SK-N-SH (cell line): ENCODE results near the gene IMPG1. TPM values are rescaled to one million over a fixed set of nuclear protein-coding genes. Genes with fewer than 3 reads are reported as not detected.

Experiments
- CTCF ChIA-PET: fragments of 300-600, 350-600 bp; formaldehyde crosslinking; extraction: SDS; loops from one replicate; lab custom pipeline; 2021; lab: Yijun Ruan, JAX
- POLR2A ChIA-PET: fragments of 350-600 bp; sonication (Branson Sonifier 250); formaldehyde crosslinking; extraction: SDS; loops from one replicate; lab custom pipeline; 2020; ENCODE audit warnings: antibody characterized with exemption, inconsistent platforms; lab: Yijun Ruan, JAX
- DNase-seq: peaks from one replicate; pipeline ENCODE4 v3.0.0; 2012
- H2AFZ ChIP-seq: fragments of 200-600 bp; sonication (generic); 2 replicates; pipeline ENCODE4 v1.8.1; 2016; ENCODE audit warnings: antibody characterized with exemption, mild to moderate bottlenecking, low read depth
- H3F3A ChIP-seq: fragments of 200-600 bp; sonication (generic); replicated peaks from 2 replicates; pipeline ENCODE3; 2016; ENCODE audit warnings: antibody characterized with exemption, mild to moderate bottlenecking; ENCODE audit not compliant: insufficient read depth
- H3K27ac ChIP-seq, 2 experiments: fragments of 200-500 bp in 1 of 2; fragments of 200-600 bp in 1 of 2; sonication (Bioruptor generic) in 1 of 2; sonication (generic), shearing (Covaris generic) in 1 of 2; 2 replicates each; pipeline versions ENCODE4 v1.5.1 to v1.6.1; 2014 to 2016; ENCODE audit warnings: low read depth in 2 of 2, inconsistent platforms in 1 of 2, low read length in 1 of 2, mild to moderate bottlenecking in 1 of 2, mixed read lengths in 1 of 2
- H3K27me3 ChIP-seq: fragments of 200-600 bp; sonication (generic), shearing (Covaris generic); 2 replicates; pipeline ENCODE4 v1.6.1; 2016; ENCODE audit warnings: mixed run types; ENCODE audit not compliant: insufficient read depth
- H3K36me3 ChIP-seq, 2 experiments: fragments of 200-500 bp in 1 of 2; fragments of 200-600 bp in 1 of 2; sonication (Bioruptor generic) in 1 of 2; sonication (generic) in 1 of 2; replicated peaks in 1 of 2; 2 replicates each; pipeline versions ENCODE3 to v1.5.1; 2014 to 2016; ENCODE audit warnings: low read length in 1 of 2, mild to moderate bottlenecking in 1 of 2; ENCODE audit not compliant: insufficient read depth in 2 of 2, control insufficient read depth in 1 of 2
- H3K4me1 ChIP-seq, 2 experiments: fragments of 200-500 bp in 1 of 2; fragments of 200-600 bp in 1 of 2; sonication (Bioruptor generic) in 1 of 2; sonication (generic), shearing (Covaris generic) in 1 of 2; 2 replicates each; pipeline versions ENCODE4 v1.5.1 to v1.6.1; 2014 to 2016; ENCODE audit warnings: low read depth in 1 of 2, low read length in 1 of 2, mixed run types in 1 of 2; ENCODE audit not compliant: insufficient read depth in 2 of 2, control insufficient read depth in 1 of 2
- H3K4me2 ChIP-seq: fragments of 200-600 bp; sonication (generic), shearing (Covaris generic); 2 replicates; pipeline ENCODE4 v1.6.1; 2017; ENCODE audit warnings: mixed run types
- H3K4me3 ChIP-seq, 2 experiments: fragments of 200-500 bp in 1 of 2; fragments of 200-600 bp in 1 of 2; sonication (Bioruptor generic) in 1 of 2; sonication (generic), shearing (Covaris generic) in 1 of 2; 2 replicates each; pipeline versions ENCODE4 v1.5.1 to v1.8.1; 2014 to 2016; ENCODE audit warnings: low read depth in 2 of 2, inconsistent platforms in 1 of 2, low read length in 1 of 2, mild to moderate bottlenecking in 1 of 2, mixed read lengths in 1 of 2, moderate library complexity in 1 of 2
- H3K79me2 ChIP-seq: fragments of 200-600 bp; sonication (generic); 2 replicates; pipeline ENCODE4 v1.8.1; 2017; ENCODE audit warnings: mild to moderate bottlenecking; ENCODE audit not compliant: insufficient read depth
- H3K9ac ChIP-seq: fragments of 200-600 bp; sonication (generic); 2 replicates; pipeline ENCODE4 v1.6.1; 2017; ENCODE audit warnings: mixed run types
- H3K9me2 ChIP-seq: fragments of 200-600 bp; sonication (generic); 2 replicates; pipeline ENCODE4 v1.6.1; 2017; ENCODE audit warnings: mixed run types
- H3K9me3 ChIP-seq: fragments of 200-600 bp; sonication (generic); 2 replicates; pipeline ENCODE4 v1.6.1; 2017; ENCODE audit warnings: mixed run types, mild to moderate bottlenecking, moderate library complexity
- H4K20me1 ChIP-seq: fragments of 200-600 bp; sonication (generic); 2 replicates; pipeline ENCODE4 v1.6.1; 2017; ENCODE audit warnings: mild to moderate bottlenecking, mixed run types; ENCODE audit not compliant: insufficient read depth
- CHD2 ChIP-seq: fragments of 150-350 bp; IDR thresholded peaks from 2 replicates; pipeline ENCODE4 v1.6.1; 2018; ENCODE audit warnings: low read length; ENCODE audit not compliant: partially characterized antibody
- CTCF ChIP-seq: fragments of 200-600 bp; sonication (generic); IDR thresholded peaks from 2 replicates; pipeline ENCODE4 v1.6.1; 2017; ENCODE audit warnings: antibody characterized with exemption, mild to moderate bottlenecking, moderate library complexity
- ELF1 ChIP-seq: IDR thresholded peaks from 2 replicates; pipeline ENCODE4 v1.4.0; 2012
- EP300 ChIP-seq, 2 experiments: IDR thresholded peaks; 2 replicates each; pipeline versions ENCODE4 v1.4.0 to v1.6.1; 2012; ENCODE audit warnings: borderline replicate concordance in 1 of 2, low read depth in 1 of 2, low read length in 1 of 2
- FOSL2 ChIP-seq: IDR thresholded peaks from 2 replicates; pipeline ENCODE4 v1.4.0; 2012; ENCODE audit warnings: low read depth, mild to moderate bottlenecking, moderate library complexity, borderline replicate concordance
- FOXJ3 ChIP-seq: sonication (generic); formaldehyde crosslinking; IDR thresholded peaks from 2 replicates; pipeline ENCODE4 v1.5.1; 2020; ENCODE audit warnings: mild to moderate bottlenecking, missing genetic modification reagents
- FOXM1 ChIP-seq: IDR thresholded peaks from 2 replicates; pipeline ENCODE4 v1.4.0; 2012; ENCODE audit warnings: low read depth, mild to moderate bottlenecking
- MEF2A ChIP-seq: IDR thresholded peaks from 2 replicates; pipeline ENCODE4 v1.4.0; 2012; ENCODE audit warnings: low read depth, borderline replicate concordance
- PBX3 ChIP-seq: IDR thresholded peaks from 2 replicates; pipeline ENCODE4; 2012
- REST ChIP-seq: IDR thresholded peaks from 2 replicates; pipeline ENCODE4 v1.6.1; 2012; ENCODE audit warnings: mild to moderate bottlenecking, low read depth, low read length, moderate library complexity
- TAF1 ChIP-seq: IDR thresholded peaks from 2 replicates; pipeline ENCODE4 v1.6.1; 2012; ENCODE audit warnings: low read depth, mild to moderate bottlenecking, low read length, moderate library complexity, borderline replicate concordance
- USF2 ChIP-seq: fragments of 150-350 bp; IDR thresholded peaks from 2 replicates; pipeline ENCODE4 v1.6.1; 2017; ENCODE audit warnings: antibody characterized with exemption, low read length, low read depth, borderline replicate concordance
- YY1 ChIP-seq: IDR thresholded peaks from 2 replicates; pipeline ENCODE4 v1.4.0; 2012; ENCODE audit warnings: low read depth, mild to moderate bottlenecking
- WGBS: methylation state at CpG from one replicate; pipeline ENCODE4 v1.1.6; 2017; ENCODE audit warnings: low lambda C conversion rate; 5-methylcytosine and 5-hydroxymethylcytosine counted together
- polyA plus RNA-seq, 3 experiments: library from polyadenylated mRNA; depleted of rRNA; stranded (reverse); fragments of >200 nt; gene quantifications; 2 replicates each; pipeline ENCODE4 v1.2.3, GENCODE V29; 2012

The IMPG1 gene
- polyA plus RNA-seq, 1 of the 3 experiments (the other 2 are of a cell fraction) = not detected

GRCh38 chr6:75922226-75922625, 150.2 kb downstream of the IMPG1 start:
- no peak for DNase-seq
- H3K4me1 ChIP-seq = no peaks in the 10 kb centered on the region

GRCh38 chr6:75913040-75913439, 159.4 kb downstream of the IMPG1 start:
- Histone ChIP-seq H3K4me2 (no peak overlapping the region), H3K4me3 (no peak overlapping the region), H3F3A (no peaks in the 10 kb centered on the region), H4K20me1 (no peaks in the 10 kb centered on the region), H3K9ac (no peak overlapping the region), H3K27me3 (no peaks in the 10 kb centered on the region), H3K9me3 (no peaks in the 10 kb centered on the region), H3K36me3 (peaks cover 6 to 12% of the 10 kb centered on the region in 2 experiments), H2AFZ (no peak overlapping the region), H3K79me2 (no peaks in the 10 kb centered on the region), H3K4me1 (peaks cover 0 to 4% of the 10 kb centered on the region in 2 experiments; a peak in 2 of 4 replicates), H3K9me2 (peaks cover 6% of the 10 kb centered on the region; the same call in 1 of the 2 replicates), H3K27ac (no peak overlapping the region)
- no peak for DNase-seq
- ChIA-PET POLR2A (no interaction called here), CTCF (interaction anchor here (1.6 to 8.4 kb wide), 2 partner anchors 20 to 22 kb away, joined by 4 to 58 read pairs; no protein-coding TSS in a partner anchor)
- no peak for TF ChIP-seq MEF2A
- TF ChIP-seq CHD2 = no peak
- no peak for TF ChIP-seq REST

More at GRCh38 chr6:75922226-75922625, 150.2 kb downstream of the IMPG1 start:
- H3K9me2 ChIP-seq = no peaks in the 10 kb centered on the region
- H3K79me2 ChIP-seq = no peaks in the 10 kb centered on the region
- no peaks in the 10 kb centered on the region for H3K9me3 ChIP-seq
- H2AFZ ChIP-seq = no peak overlapping the region
- ChIA-PET CTCF (interaction anchor here (1.3 kb wide), 1 partner anchor 13 kb away, joined by 3 read pairs; no protein-coding TSS in a partner anchor), POLR2A (no interaction called here)
- H3K4me2 ChIP-seq = no peak overlapping the region
- H3K9ac ChIP-seq = no peak overlapping the region
- no peak for TF ChIP-seq TAF1
- TF ChIP-seq FOSL2 = peak; percentile 20; the same call in 1 of the 2 replicates
- no peak for TF ChIP-seq FOXJ3 (CRISPR knock-in tag)
- H3F3A ChIP-seq = no peaks in the 10 kb centered on the region
- H3K27ac ChIP-seq = no peak overlapping the region
- no peaks in the 10 kb centered on the region for H3K36me3 ChIP-seq
- H3K4me3 ChIP-seq = no peak overlapping the region
- H4K20me1 ChIP-seq = no peaks in the 10 kb centered on the region
- no peaks in the 10 kb centered on the region for H3K27me3 ChIP-seq

- CTCF ChIA-PET = interaction anchor here (1.9 to 8.4 kb wide), 2 partner anchors 14 to 27 kb away, joined by 5 to 58 read pairs; no protein-coding TSS in a partner anchor
- TF ChIP-seq YY1 = no peak
- TF ChIP-seq EP300 (IDR thresholded peaks at IDR 0.05; ENCODE audit: borderline replicate concordance in 1 of 2, low read depth in 1 of 2, low read length in 1 of 2) = no peak
- no peak for TF ChIP-seq FOXM1
- TF ChIP-seq PBX3 = no peak
- TF ChIP-seq CTCF = no peak
- no peak for TF ChIP-seq ELF1
- no peak for TF ChIP-seq USF2
Measured at GRCh38 chr6:75907444-75907843, 165.0 kb downstream of the IMPG1 start.

More at GRCh38 chr6:75907444-75907843, 165.0 kb downstream of the IMPG1 start:
- no peak overlapping the region for H2AFZ ChIP-seq
- no peak overlapping the region for H3K4me2 ChIP-seq
- DNase-seq = no peak
- no peaks in the 10 kb centered on the region for H3K4me1 ChIP-seq
- no peaks in the 10 kb centered on the region for H4K20me1 ChIP-seq
- POLR2A ChIA-PET = no interaction called here
- H3K27ac ChIP-seq = no peak overlapping the region
- no peaks in the 10 kb centered on the region for H3F3A ChIP-seq
- no peaks in the 10 kb centered on the region for H3K27me3 ChIP-seq
- 90% methylated on average over 2 of the region's 2 CpGs for WGBS
- H3K36me3 ChIP-seq = peaks cover 0 to 4% of the 10 kb centered on the region in 2 experiments
- H3K9ac ChIP-seq = no peak overlapping the region
- no peaks in the 10 kb centered on the region for H3K9me3 ChIP-seq
- H3K4me3 ChIP-seq = no peak overlapping the region
- H3K79me2 ChIP-seq = no peaks in the 10 kb centered on the region
- H3K9me2 ChIP-seq = peaks cover 6% of the 10 kb centered on the region; the same call in 1 of the 2 replicates
